HG03108 (cell line): ENCODE data around the gene NTMT1.

Experiments
- ATAC-seq: cut with Tn5 transposase; IDR thresholded peaks from one replicate; pipeline ENCODE4 v1.9.1; 2021; ENCODE audit warnings: moderate library complexity; ENCODE audit not compliant: unreplicated experiment

NTMT1 gene

DNA sequence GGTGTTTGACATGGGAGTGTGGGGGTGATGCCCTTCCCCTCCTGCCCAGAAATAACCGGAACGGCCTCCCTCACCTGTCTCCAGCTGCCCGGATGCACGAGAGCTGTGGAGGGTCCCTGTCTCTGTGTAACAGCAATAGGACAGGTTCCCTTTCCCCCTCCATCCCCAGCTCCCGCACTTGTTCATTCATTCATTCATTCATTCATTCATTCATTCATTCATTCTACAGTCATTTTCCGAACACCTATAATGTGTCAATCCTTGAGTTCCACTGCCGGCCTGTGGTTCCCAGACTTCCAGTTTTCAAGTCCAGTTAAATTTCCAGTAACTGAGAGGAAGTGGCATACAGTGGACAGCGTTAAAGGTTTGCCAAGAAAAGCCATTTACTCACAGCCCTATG is 46.7 kb downstream of the NTMT1 start:
- no peak for ATAC-seq

DNA sequence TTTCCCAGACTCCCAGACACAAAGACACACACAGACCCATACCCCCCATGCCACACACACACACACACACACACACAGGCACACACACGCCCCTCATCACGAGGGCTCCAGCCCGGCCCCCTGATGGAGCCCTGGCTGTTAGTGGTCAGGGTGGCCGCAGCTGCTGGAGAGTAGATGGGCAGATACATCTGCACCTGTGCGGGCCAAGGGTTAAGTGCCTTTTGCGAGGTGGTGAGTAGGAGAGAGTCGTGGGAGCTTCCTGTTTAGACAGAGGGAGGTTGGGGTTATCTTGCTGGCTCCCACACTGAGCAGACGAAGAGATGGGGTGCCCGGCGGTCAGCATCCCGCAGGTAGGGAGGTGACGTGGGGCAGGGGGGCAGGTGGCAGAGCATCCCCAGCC is 47.6 kb downstream of the NTMT1 start:
- no peak for ATAC-seq

DNA sequence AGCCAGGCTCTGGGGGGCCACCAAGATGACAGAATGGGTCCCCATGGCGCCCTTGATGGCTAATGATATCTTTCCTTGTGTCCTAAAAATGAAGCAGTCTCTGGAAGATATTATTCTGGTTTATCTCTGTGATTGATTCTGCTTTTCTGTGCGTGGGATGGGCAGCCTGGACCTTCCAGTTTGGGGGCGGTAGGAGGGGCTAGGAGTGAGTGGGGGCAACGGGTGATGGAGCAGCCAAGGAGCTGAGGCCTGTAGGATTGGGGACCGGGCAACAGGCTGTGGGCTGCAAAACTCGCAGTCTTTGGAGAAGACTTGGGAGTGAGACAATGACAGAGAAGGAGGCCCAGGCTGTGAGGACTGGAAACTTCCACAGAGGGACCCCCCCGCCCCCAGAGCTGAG is 48.3 kb downstream of the NTMT1 start:
- no peak for ATAC-seq

DNA sequence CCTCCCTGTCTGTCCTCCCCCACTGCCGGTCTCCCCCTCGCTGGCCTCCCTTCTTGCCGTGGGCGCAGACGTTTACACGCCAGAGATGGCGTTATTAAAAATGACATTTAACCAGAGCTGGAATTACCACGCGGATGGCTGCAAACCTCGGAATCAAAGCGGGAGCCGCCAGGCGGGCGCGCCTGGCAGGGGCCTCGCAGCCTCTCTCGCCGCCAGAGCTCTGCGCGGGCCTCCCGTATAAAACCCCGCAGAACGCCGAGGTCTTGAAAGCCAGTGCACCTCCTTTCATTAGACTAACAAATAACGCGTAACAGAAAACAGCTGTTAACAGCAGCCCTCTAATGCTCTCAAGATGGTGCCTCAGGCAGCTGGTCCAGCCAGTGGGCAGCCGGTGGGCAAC is 49.7 kb downstream of the NTMT1 start:
- ATAC-seq: no peak

DNA sequence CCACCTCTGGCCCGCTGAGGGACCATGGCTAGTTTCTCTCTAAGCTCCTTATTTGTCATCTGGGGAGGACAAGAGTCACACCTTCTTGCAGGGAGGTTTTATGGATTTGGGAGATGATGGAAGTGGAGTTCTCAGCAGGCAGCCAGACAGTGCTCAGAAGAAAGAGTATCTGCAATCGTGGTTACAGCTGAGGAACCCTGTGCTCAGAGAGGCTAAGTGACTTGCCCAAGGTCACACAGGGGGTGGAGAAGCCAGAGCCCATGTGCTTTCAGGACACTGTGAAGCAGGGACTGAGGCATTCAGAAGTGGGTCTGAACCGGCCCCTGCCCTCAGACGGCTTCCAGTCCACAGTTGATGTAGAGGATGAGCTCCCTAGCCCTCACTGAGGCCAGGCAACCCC is 50.3 kb downstream of the NTMT1 start:
- no peak for ATAC-seq

DNA sequence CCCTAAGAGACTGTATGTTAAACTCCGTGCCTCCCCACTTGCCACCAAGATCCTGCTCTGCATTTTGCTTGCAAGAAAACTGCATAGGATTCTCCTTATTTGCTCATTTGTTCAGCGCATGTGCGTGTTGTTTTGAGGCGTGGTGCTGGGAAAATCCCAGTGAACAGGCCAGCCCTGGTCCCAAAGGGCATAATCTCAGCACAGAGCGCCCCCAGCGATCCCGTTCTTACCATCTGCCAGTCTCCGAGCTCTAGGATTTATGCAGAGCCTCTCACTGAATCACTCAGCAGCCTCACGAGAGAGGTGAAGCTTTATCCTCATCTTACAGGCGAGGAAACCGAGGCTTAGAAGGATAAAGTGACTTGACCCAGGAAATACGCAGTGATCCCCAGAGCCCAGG is 51.0 kb downstream of the NTMT1 start:
- no peak for ATAC-seq

DNA sequence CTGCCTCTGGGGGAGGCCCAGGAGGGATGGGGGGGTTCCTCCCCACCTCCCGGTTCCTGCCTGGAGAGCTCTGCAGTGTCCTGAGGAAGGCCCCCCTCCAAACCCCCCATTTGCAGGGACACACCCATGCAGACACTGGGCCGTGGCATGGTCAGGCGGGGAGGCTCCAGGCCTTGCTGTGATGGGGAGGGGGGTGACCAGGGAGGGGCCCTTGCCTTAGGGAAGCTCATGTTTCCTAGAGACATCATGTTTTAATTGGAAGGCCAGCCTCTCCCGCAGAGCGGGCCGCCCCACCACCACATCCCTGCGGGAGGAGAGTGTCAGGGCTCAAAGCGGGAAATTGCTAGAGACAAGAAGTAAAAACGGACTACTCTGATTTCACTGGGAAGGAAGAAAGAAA is 51.5 kb downstream of the NTMT1 start:
- ATAC-seq: no peak

DNA sequence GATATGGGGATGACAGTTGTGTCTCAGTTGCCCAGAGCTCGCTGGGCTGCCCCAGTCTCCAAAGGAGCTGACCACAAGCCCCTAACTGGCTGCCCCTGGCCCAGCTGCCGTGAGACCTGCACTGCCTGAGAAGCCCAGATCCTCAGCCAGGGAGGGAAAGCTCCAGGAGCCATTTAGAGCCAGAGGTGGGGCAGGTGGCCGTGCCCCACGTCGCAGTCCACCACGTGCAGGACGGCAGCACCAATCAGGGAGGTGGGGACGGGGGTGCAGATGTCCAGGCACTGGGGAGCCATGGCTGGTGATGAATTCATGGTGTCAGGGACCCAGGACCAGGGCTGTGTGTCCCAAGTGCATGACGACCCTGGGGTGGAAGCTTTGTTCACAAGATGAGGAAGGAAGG is 52.9 kb downstream of the NTMT1 start:
- no peak for ATAC-seq

DNA sequence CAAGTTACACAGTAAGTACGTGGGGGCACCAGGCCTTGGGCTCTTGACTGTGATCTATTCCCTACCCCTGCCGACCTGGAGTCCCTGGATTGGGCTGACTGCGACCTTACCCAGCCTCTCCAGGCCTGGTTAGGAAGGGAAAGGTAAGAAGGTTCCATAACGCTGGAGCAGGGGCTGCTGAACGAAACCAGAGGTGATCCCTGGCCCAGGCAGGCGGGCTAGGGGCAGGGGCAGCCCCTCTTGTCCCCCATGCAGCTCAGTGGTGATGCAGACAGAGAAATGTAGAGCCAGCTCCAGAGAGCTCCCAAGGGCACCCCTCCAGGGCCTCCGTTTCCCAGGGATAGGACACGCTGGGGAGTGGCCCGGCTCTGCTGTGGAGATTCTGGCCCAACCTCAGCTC is 53.6 kb downstream of the NTMT1 start:
- no peak for ATAC-seq

DNA sequence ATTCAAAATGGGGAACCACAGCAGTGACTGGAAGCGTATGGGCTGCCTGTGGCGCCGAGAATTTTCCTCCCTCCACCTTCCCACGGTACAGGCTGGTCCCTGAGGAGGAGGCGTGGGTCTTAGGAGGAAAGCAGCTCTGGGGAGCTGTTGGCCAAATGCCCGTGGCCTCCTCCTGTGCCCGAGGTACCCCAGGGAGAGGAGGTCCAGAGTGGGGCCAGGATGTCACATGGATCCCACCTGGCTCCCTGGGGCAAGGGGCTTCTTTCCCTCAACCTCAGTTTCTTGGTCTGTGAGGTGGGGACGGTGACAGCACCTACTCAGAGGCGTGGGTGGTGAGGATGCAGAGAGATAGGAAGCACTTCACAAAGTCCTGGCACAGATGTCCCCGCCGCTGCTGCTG is 56.0 kb downstream of the NTMT1 start:
- ATAC-seq: no peak

DNA sequence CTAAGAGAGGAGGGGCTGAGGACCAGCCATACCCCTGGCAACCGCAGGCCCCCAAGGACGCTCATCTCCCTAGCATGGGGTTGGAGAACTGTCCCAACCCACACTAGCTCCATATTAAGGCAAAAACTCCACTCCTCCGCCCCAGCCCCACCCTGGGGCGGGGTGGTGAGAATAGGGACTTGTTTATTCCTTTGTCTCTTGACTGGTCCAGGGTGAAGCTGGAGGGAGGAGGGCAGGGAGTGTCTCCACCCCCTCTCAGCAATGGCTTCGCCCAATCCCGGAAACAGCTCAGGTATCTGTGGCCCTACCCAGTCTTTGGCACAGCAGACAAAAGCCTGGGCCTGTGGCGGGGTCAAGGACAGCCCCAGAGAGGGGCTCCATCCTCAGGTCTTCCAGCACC is 56.4 kb downstream of the NTMT1 start:
- no peak for ATAC-seq

DNA sequence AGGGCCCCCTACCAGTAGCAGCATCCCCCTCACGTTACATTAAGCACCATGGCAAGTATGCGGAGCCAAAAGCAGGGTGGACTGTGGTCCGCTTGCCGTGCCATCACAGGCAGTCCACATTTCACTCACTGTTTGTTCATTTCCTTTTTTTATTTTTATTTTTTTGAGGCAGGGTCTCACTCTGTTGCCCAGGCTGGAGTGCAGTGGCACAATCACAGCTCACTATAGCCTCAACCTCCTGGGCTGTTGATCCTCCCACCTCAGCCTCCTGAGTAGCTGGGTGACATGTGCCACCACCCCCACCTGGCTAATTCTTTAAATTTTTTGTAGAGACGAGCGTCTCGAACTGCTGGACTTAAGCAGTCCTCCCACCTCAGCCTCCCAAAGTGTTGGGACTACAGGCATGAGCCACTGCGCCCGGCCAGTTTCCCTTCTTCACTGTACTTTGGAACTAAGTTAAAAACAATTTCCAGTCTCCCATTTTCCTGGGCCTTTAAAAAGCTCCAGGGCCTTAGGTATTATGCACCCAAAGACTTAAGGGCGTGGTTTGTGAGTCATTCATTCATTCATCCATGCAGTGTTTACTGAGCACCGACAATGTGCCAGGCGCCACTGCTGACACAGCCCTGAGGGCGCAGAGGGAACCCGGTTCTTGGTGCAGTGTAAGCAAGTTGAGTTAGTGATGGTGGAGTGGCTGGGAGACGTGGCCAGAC is 59.4 kb downstream of the NTMT1 start:
- no peak for ATAC-seq
